H1 (cell line): ENCODE data around the gene ZNF385D. TPM values are rescaled to one million over a fixed set of nuclear protein-coding genes. Genes with fewer than 3 reads are reported as not detected.
"Not testable (repeated sequence)": the region's sequence is repeated elsewhere in the genome, so short reads cannot be mapped to it uniquely, and the experiment has no call there.

Source experiments
- CTCF ChIA-PET: fragments of 300-600 bp; sonication (Branson Sonifier 250); formaldehyde crosslinking; loops from one replicate; lab custom pipeline; 2021; ENCODE audit not compliant: partially characterized antibody; lab: Charles Lee
- POLR2A ChIA-PET: fragments of 300-600 bp; sonication (Branson Sonifier 250); formaldehyde crosslinking; loops from one replicate; lab custom pipeline; 2021; ENCODE audit warnings: inconsistent platforms; ENCODE audit not compliant: partially characterized antibody; lab: Charles Lee
- DNase-seq, 2 experiments: peaks; one replicate each; pipeline versions ENCODE4 v3.0.0 to v3.0.0-alpha.2; 2010 to 2022; ENCODE audit warnings: low spot score in 2 of 2, low read depth in 1 of 2, mixed read lengths in 1 of 2
- FAIRE-seq: peaks from 2 replicates; lab custom pipeline; 2011; peaks lifted over from hg19 to GRCh38; lab: Jason Lieb, UNC
- H2AFZ ChIP-seq: 2 replicates; pipeline ENCODE4 v1.8.1; 2012; ENCODE audit warnings: low read length, inconsistent platforms
- H2AK5ac ChIP-seq: 2 replicates; pipeline ENCODE4 v1.6.1; 2013; ENCODE audit warnings: low read depth, low read length
- H2BK120ac ChIP-seq: replicated peaks from 2 replicates; pipeline ENCODE3; 2013; ENCODE audit warnings: low read depth, low read length, inconsistent platforms
- H2BK12ac ChIP-seq: 2 replicates; pipeline ENCODE4 v1.6.1; 2013; ENCODE audit warnings: low read depth, low read length
- H2BK15ac ChIP-seq: 2 replicates; pipeline ENCODE4 v1.6.1; 2013; ENCODE audit warnings: low read length
- H2BK20ac ChIP-seq: 2 replicates; pipeline ENCODE4 v1.6.1; 2013; ENCODE audit warnings: low read length
- H2BK5ac ChIP-seq: 2 replicates; pipeline ENCODE4 v1.6.1; 2013; ENCODE audit warnings: low read depth, low read length
- H3K14ac ChIP-seq: 2 replicates; pipeline ENCODE4 v1.6.1; 2013; ENCODE audit warnings: inconsistent platforms; ENCODE audit not compliant: insufficient read length
- H3K18ac ChIP-seq: 2 replicates; pipeline ENCODE4 v1.6.1; 2013; ENCODE audit warnings: low read length; ENCODE audit errors: extremely low read depth
- H3K23ac ChIP-seq: 2 replicates; pipeline ENCODE4 v1.6.1; 2013; ENCODE audit warnings: inconsistent platforms; ENCODE audit not compliant: insufficient read length
- H3K23me2 ChIP-seq: 2 replicates; pipeline ENCODE4 v1.6.1; 2013; ENCODE audit warnings: low read depth, low read length
- H3K27ac ChIP-seq: 2 replicates; pipeline ENCODE4 v1.6.1; 2011; ENCODE audit warnings: low read depth, low read length, inconsistent platforms
- H3K27me3 ChIP-seq, 4 experiments: replicated peaks in 1 of 4; 1 replicate in 1 of 4; 2 replicates in 3 of 4; pipeline versions ENCODE4 v1.6.1 to v1.8.1; 2011 to 2013; ENCODE audit warnings: low read length in 3 of 4, mild to moderate bottlenecking in 3 of 4, inconsistent platforms in 2 of 4, mixed read lengths in 2 of 4, moderate library complexity in 1 of 4; ENCODE audit not compliant: control insufficient read depth in 3 of 4, insufficient read depth in 3 of 4; ENCODE audit errors: extremely low read depth in 1 of 4
- H3K36me3 ChIP-seq, 4 experiments: 2 replicates each; pipeline versions ENCODE4 v1.6.1 to v1.8.1; 2011 to 2013; ENCODE audit warnings: mild to moderate bottlenecking in 4 of 4, low read length in 3 of 4, moderate library complexity in 2 of 4, control low read depth in 1 of 4, inconsistent platforms in 1 of 4; ENCODE audit not compliant: insufficient read depth in 4 of 4, control insufficient read depth in 2 of 4
- H3K4ac ChIP-seq: replicated peaks from 2 replicates; pipeline ENCODE3; 2013; ENCODE audit warnings: low read length, low read depth, mixed read lengths, inconsistent platforms; ENCODE audit not compliant: insufficient read length
- H3K4me1 ChIP-seq, 4 experiments: replicated peaks in 1 of 4; 1 replicate in 1 of 4; 2 replicates in 3 of 4; pipeline versions ENCODE4 v1.6.1 to v1.8.1; 2011 to 2013; ENCODE audit warnings: low read length in 3 of 4, inconsistent platforms in 2 of 4, mixed read lengths in 1 of 4; ENCODE audit not compliant: insufficient read depth in 4 of 4, control insufficient read depth in 3 of 4
- H3K4me2 ChIP-seq, 2 experiments: 2 replicates each; pipeline versions ENCODE4 v1.6.1 to v1.8.1; 2011 to 2013; ENCODE audit warnings: low read depth in 2 of 2, low read length in 2 of 2, control low read depth in 1 of 2, inconsistent platforms in 1 of 2, mild to moderate bottlenecking in 1 of 2; ENCODE audit not compliant: insufficient read depth in 1 of 2
- H3K4me3 ChIP-seq, 4 experiments: fragments of 200-600, 300-600 bp in 1 of 4; sonication (generic), shearing (Covaris generic), sonication (Bioruptor Twin) in 1 of 4; 2 replicates each; pipeline versions ENCODE4 v1.5.1 to v1.8.1; 2011 to 2016; ENCODE audit warnings: low read length in 4 of 4, low read depth in 3 of 4, control low read depth in 2 of 4, inconsistent platforms in 2 of 4, mild to moderate bottlenecking in 2 of 4, mixed read lengths in 1 of 4, moderate library complexity in 1 of 4; ENCODE audit not compliant: insufficient read depth in 2 of 4; ENCODE audit errors: extremely low read depth in 1 of 4
- H3K56ac ChIP-seq: replicated peaks from 2 replicates; pipeline ENCODE3; 2013; ENCODE audit warnings: low read depth, mild to moderate bottlenecking, mixed read lengths, low read length, inconsistent platforms; ENCODE audit not compliant: insufficient read length
- H3K79me1 ChIP-seq: 2 replicates; pipeline ENCODE4 v1.6.1; 2013; ENCODE audit warnings: low read depth, low read length, control low read depth
- H3K79me2 ChIP-seq, 2 experiments: 2 replicates each; pipeline versions ENCODE4 v1.6.1 to v1.8.1; 2012 to 2013; ENCODE audit warnings: low read length in 2 of 2, mild to moderate bottlenecking in 2 of 2, inconsistent platforms in 1 of 2; ENCODE audit not compliant: insufficient read depth in 2 of 2, control insufficient read depth in 1 of 2
- H3K9ac ChIP-seq, 4 experiments: replicated peaks in 1 of 4; 1 replicate in 1 of 4; 2 replicates in 3 of 4; pipeline versions ENCODE4 v1.6.1 to v1.8.1; 2011 to 2013; ENCODE audit warnings: low read depth in 3 of 4, low read length in 3 of 4, control low read depth in 2 of 4, mild to moderate bottlenecking in 2 of 4, moderate library complexity in 2 of 4, inconsistent platforms in 1 of 4; ENCODE audit errors: extremely low read depth in 1 of 4
- H3K9me3 ChIP-seq, 2 experiments: 2 replicates each; pipeline versions ENCODE4 v1.6.1 to v1.8.1; 2012 to 2013; ENCODE audit warnings: mild to moderate bottlenecking in 2 of 2, moderate library complexity in 2 of 2, control low read depth in 1 of 2, inconsistent platforms in 1 of 2, low read depth in 1 of 2, low read length in 1 of 2, mixed read lengths in 1 of 2; ENCODE audit not compliant: insufficient read depth in 2 of 2
- H4K20me1 ChIP-seq, 2 experiments: replicated peaks in 1 of 2; 2 replicates each; pipeline versions ENCODE3 to v1.8.1; 2011 to 2013; ENCODE audit warnings: inconsistent platforms in 2 of 2, low read length in 2 of 2, mild to moderate bottlenecking in 1 of 2; ENCODE audit not compliant: insufficient read depth in 2 of 2, control insufficient read depth in 1 of 2
- H4K5ac ChIP-seq: 2 replicates; pipeline ENCODE4 v1.6.1; 2013; ENCODE audit warnings: low read length, low read depth, mixed read lengths, inconsistent platforms; ENCODE audit not compliant: insufficient read length
- H4K8ac ChIP-seq: 2 replicates; pipeline ENCODE4 v1.8.0; 2013; ENCODE audit warnings: mild to moderate bottlenecking, moderate library complexity, low read length, inconsistent platforms; ENCODE audit not compliant: insufficient read depth; ENCODE audit errors: extremely low read depth
- H4K91ac ChIP-seq: replicated peaks from 2 replicates; pipeline ENCODE3; 2013; ENCODE audit warnings: low read length, mixed read lengths, inconsistent platforms; ENCODE audit not compliant: insufficient read length
- WGBS, 2 experiments: shearing (Covaris generic) in 1 of 2; methylation state at CpG; one replicate each; pipeline versions ENCODE4 v1.1.6 to v1.1.7; 2013 to 2015; ENCODE audit warnings: low lambda C conversion rate in 2 of 2, mixed read lengths in 2 of 2, inconsistent platforms in 1 of 2, low coverage in 1 of 2, missing lambda C conversion rate in 1 of 2; ENCODE audit not compliant: insufficient replicate concordance in 2 of 2, insufficient coverage in 1 of 2, insufficient read length in 1 of 2; ENCODE audit errors: extremely low coverage in 1 of 2, missing lambda C conversion rate in 1 of 2; 5-methylcytosine and 5-hydroxymethylcytosine counted together
- polyA plus RNA-seq, 7 experiments: library from polyadenylated mRNA; depleted of rRNA in 3 of 7; stranded (reverse) in 5 of 7; unstranded in 2 of 7; fragments of >200 nt in 5 of 7; fragments of 200-250 nt in 2 of 7; gene quantifications; 1 replicate in 5 of 7; 2 replicates in 1 of 7; 4 replicates in 1 of 7; pipeline versions ENCODE4 v1.2.1 to v1.2.3, GENCODE V29; 2011 to 2013; ENCODE audit warnings: missing spikeins in 2 of 7, mixed read lengths in 2 of 7
- total RNA-seq: library from RNA; stranded (reverse); fragmentation: NEBNext Ultra II Directional; extraction: Animal tissue kit (Norgen Biotek cat#: 25700); gene quantifications from 2 replicates; pipeline ENCODE4 v1.2.1, GENCODE V29; 2021

ZNF385D gene
- total and polyA plus RNA-seq, 2 of the 8 experiments (the other 6 are each of a cell fraction or from before 2014, with no cell fraction given) = 5.9 to 10.8 TPM

- H2BK12ac ChIP-seq, H4K5ac ChIP-seq, POLR2A ChIA-PET, H3K14ac ChIP-seq, H3K36me3 ChIP-seq, H3K4me1 ChIP-seq, H3K23me2 ChIP-seq, H3K27ac ChIP-seq, H2BK20ac ChIP-seq, H2AFZ ChIP-seq, H3K9me3 ChIP-seq, DNase-seq, H3K4ac ChIP-seq, H3K4me3 ChIP-seq, H3K9ac ChIP-seq, H2BK5ac ChIP-seq, H2AK5ac ChIP-seq, H3K79me1 ChIP-seq, H3K23ac ChIP-seq, H2BK120ac ChIP-seq, H3K4me2 ChIP-seq, H3K18ac ChIP-seq, H3K56ac ChIP-seq, FAIRE-seq, H4K20me1 ChIP-seq, H4K91ac ChIP-seq, H3K27me3 ChIP-seq, H4K8ac ChIP-seq, H3K79me2 ChIP-seq, H2BK15ac ChIP-seq: not testable (repeated sequence)
- 91% methylated on average over 1 of the region's 4 CpGs; no CpG with 5 or more reads in 1 of the 2 experiments for WGBS, 2 experiments
- CTCF ChIA-PET = interaction anchor here (1.1 to 1.9 kb wide), 3 partner anchors 14 to 61 kb away, joined by 3 to 5 read pairs (median 4); no protein-coding TSS in a partner anchor
Observed at GRCh38 chr3:21486024-21486935, 264.7 kb downstream of the ZNF385D start.
